Gastrocnemius medialis (tissue), 4 donors: ENCODE data around the gene ACAD10. TPM values are rescaled to one million over a fixed set of nuclear protein-coding genes. Genes with fewer than 3 reads are reported as not detected.

Source experiments
- ATAC-seq, 2 donors: fragments of 150-250 bp; one replicate each; pipeline ENCODE4 v1.9.1; 2016
- DNase-seq, 2 donors: peaks; one replicate each; pipeline ENCODE4 v3.0.0-alpha.2; 2019
- H3K27ac ChIP-seq, 4 donors: fragments of 200-600 bp; sonication (generic); 1 replicate in 1 of 4; 2 replicates in 3 of 4; pipeline ENCODE4 v1.5.1; 2016 to 2018; ENCODE audit warnings: mild to moderate bottlenecking in 2 of 4, moderate library complexity in 1 of 4
- H3K27me3 ChIP-seq, 3 donors: fragments of 200-600 bp; sonication (generic) in 2 of 3; 1 replicate in 1 of 3; 2 replicates in 2 of 3; pipeline versions ENCODE4 v1.5.1 to v1.6.0; 2016 to 2019; ENCODE audit warnings: mild to moderate bottlenecking in 1 of 3, moderate library complexity in 1 of 3
- H3K36me3 ChIP-seq, 2 donors: fragments of 200-600 bp; sonication (generic) in 1 of 2; one replicate each; pipeline ENCODE4 v1.5.1; 2017 to 2018
- H3K4me1 ChIP-seq, 2 donors: fragments of 200-600 bp; sonication (generic) in 1 of 2; one replicate each; pipeline ENCODE4 v1.5.1; 2016 to 2017; ENCODE audit warnings: mild to moderate bottlenecking in 2 of 2
- H3K4me3 ChIP-seq, 4 donors: fragments of 200-600 bp; sonication (generic) in 3 of 4; 1 replicate in 1 of 4; 2 replicates in 3 of 4; pipeline ENCODE4 v1.5.1; 2016 to 2019; ENCODE audit warnings: mild to moderate bottlenecking in 2 of 4
- H3K9me3 ChIP-seq, 3 donors: fragments of 200-600 bp; sonication (generic) in 2 of 3; 1 replicate in 1 of 3; 2 replicates in 2 of 3; pipeline ENCODE4 v1.5.1; 2016 to 2019
- POLR2A ChIP-seq, 2 donors: fragments of 450-650 bp; IDR thresholded peaks; one replicate each; pipeline ENCODE4 v1.6.1; 2017; ENCODE audit warnings: antibody characterized with exemption in 2 of 2, mild to moderate bottlenecking in 2 of 2, moderate library complexity in 2 of 2
- in situ Hi-C, 4 donors: fragments of 200-750 bp; cut with MboI; loops; one replicate each; pipeline versions ENCODE4 v1.15.0 to v1.8.0; 2017; ENCODE audit warnings: low sequenced_read_pairs in 4 of 4
- intact Hi-C: fragments of 100-400 bp; cut with DNase I; formaldehyde crosslinking; loops from one replicate; pipeline ENCODE4 v1.15.1; 2023; ENCODE audit warnings: low total_unique reads
- microRNA-seq, 2 donors: library from miRNA; unstranded; fragments of <30 nt; microRNA quantifications; one replicate each; pipeline ENCODE4, GENCODE V29; 2016; ENCODE audit warnings: borderline replicate concordance in 2 of 2
- total RNA-seq, 4 donors: library from RNA; depleted of rRNA; stranded (reverse); fragments of >200 nt; gene quantifications; one replicate each; pipeline versions ENCODE4 v1.1.0 to v1.2.3, GENCODE V29; 2016
- TF ChIP-seq, protein P1 (sequence below), 5 experiments: fragments of 450-650 bp in 3 of 5; fragments of 200-600 bp in 2 of 5; sonication (generic) in 2 of 5; IDR thresholded peaks in 4 of 5; conservative IDR thresholded peaks in 1 of 5; 1 replicate in 4 of 5; 2 replicates in 1 of 5; pipeline ENCODE4 v1.5.1; 2016 to 2019; ENCODE audit warnings: antibody characterized with exemption in 5 of 5, mild to moderate bottlenecking in 3 of 5, moderate library complexity in 3 of 5

Gene ACAD10
- total RNA-seq, 4 donors from 2014 or later: 8.3 to 12.6 (median 11.7) TPM

DNA sequence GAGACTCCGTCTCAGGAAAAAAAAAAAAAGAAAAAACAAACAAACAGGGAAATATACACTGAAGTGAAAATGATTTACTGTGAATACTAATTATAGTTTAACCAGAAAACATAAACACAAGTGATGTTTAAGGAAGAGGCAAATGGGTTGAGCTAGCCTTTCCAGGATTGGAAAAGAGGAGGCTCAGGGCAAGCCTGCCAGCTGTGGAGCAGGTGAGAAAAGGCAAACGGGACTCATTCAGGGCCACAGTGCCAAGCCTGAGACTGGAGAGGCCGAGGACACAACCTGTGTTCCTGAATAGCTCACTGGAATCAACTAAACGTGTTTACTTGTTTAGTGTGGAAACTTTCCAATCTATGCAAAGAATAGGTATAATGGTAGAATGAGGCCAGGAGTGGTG, 120.5 kb downstream of the ACAD10 start:
- intact Hi-C loops: no loop called here
- DNase-seq (no peak), ATAC-seq (no peak)
- H3K27me3 ChIP-seq: no peaks in the 10 kb centered on the region
- no peaks in the 10 kb centered on the region for H3K9me3 ChIP-seq
- no peak overlapping the region for H3K4me3 ChIP-seq
- no peak for TF ChIP-seq POLR2A (IDR thresholded peaks at IDR 0.05)
- TF ChIP-seq, protein P1, sequence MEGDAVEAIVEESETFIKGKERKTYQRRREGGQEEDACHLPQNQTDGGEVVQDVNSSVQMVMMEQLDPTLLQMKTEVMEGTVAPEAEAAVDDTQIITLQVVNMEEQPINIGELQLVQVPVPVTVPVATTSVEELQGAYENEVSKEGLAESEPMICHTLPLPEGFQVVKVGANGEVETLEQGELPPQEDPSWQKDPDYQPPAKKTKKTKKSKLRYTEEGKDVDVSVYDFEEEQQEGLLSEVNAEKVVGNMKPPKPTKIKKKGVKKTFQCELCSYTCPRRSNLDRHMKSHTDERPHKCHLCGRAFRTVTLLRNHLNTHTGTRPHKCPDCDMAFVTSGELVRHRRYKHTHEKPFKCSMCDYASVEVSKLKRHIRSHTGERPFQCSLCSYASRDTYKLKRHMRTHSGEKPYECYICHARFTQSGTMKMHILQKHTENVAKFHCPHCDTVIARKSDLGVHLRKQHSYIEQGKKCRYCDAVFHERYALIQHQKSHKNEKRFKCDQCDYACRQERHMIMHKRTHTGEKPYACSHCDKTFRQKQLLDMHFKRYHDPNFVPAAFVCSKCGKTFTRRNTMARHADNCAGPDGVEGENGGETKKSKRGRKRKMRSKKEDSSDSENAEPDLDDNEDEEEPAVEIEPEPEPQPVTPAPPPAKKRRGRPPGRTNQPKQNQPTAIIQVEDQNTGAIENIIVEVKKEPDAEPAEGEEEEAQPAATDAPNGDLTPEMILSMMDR (IDR thresholded peaks at IDR 0.05 in 4 of 5, conservative IDR thresholded peaks at IDR 0.05 in 1 of 5): no peak
- H3K4me1 ChIP-seq: no peaks in the 10 kb centered on the region
- H3K27ac ChIP-seq: no peak overlapping the region
- in situ Hi-C loops: loop anchor here in 1 of 4 donors (5.0 kb wide), 1 partner anchor 59 kb away; no protein-coding TSS in a partner anchor
- peaks cover 0 to 27% of the 10 kb centered on the region in 2 donors for H3K36me3 ChIP-seq

Small RNA genes lying within 50 kb of the gene (microRNA-seq; reads per million reads assigned to microRNA genes)
- 0 to 1.7 reads per million in 2 donors for gene MIR6761

Other genes with a start within 250 kb of the ACAD10 start
- gene ATXN2, start 86.7 kb upstream of the ACAD10 start, total RNA-seq: 10 to 100 TPM; 20.4 to 28.1 (median 22.2) TPM
- 10 to 100 TPM; 25.2 to 38.5 (median 29.2) TPM for gene BRAP, start 97 bp upstream of the ACAD10 start, total RNA-seq
- gene ALDH2, start 80.9 kb downstream of the ACAD10 start, total RNA-seq: 100 to 1,000 TPM in 1 of 4 donors, 10 to 100 TPM in 3; 70.9 to 156 (median 89.9) TPM
- gene MAPKAPK5, start 156.2 kb downstream of the ACAD10 start, total RNA-seq: 10 to 100 TPM; 32.3 to 57.8 (median 48.0) TPM